SW 1271 (cell line): ENCODE measurements around the gene RSBN1.
"Not testable (repeated sequence)": the region's sequence is repeated elsewhere in the genome, so short reads cannot be mapped to it uniquely, and the experiment has no call there.

ENCODE experiments used
- DNase-seq, 2 experiments: peaks; one replicate each; lab custom pipeline; 2025; lab: John Stamatoyannopoulos, UW

RSBN1 gene

DNA sequence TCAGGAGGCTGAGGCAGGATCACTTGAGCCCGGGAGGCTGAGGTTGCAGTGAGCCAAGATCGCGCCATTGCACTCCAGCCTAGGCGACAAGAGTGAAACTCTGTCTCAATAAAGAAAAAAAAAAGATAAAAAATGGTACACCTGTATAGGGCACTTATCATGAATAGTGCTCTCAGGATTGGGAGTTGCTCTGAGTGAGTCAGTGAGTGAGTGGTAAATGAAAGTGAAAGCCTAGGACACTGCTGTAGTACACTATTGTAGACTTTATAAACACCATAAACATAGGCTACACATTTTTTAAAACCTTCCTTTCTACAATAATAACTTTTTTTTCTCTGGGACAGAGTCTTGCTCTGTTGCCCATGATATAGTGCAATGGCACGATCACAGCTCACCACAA, 69.8 kb downstream of the RSBN1 start:
- no peak for DNase-seq

GRCh38 chr1:113734357-113735055, 77.8 kb downstream of the RSBN1 start:
- no peak for DNase-seq

DNA sequence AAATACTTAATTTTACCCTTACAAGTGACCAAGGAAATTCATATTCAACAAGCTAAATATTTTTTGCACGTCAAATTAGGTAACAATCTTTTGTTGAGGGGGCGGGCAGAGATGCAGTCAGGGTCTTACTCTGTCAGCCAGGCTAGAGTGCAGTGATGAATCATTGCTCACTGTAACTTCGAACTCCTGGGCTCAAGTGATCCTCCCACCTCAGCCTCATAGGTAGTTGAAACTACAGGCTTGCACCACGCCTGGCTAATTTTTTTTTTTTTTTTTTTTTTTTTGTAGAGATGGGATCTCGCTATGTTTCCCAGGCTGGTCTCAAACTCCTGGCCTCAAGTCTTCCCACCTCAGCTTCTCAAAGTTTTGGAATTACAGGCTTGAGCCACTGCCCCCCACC, 79.5 kb downstream of the RSBN1 start:
- no peak for DNase-seq

- DNase-seq, result no peak
Measured at GRCh38 chr1:113721010-113721409, 91.3 kb downstream of the RSBN1 start.

GRCh38 chr1:113718621-113719020, 93.7 kb downstream of the RSBN1 start:
- not testable (repeated sequence) for DNase-seq

- DNase-seq, result not testable (repeated sequence)
Measured at GRCh38 chr1:113717506-113717905, 94.8 kb downstream of the RSBN1 start.

GRCh38 chr1:113714606-113715269, 97.5 kb downstream of the RSBN1 start:
- DNase-seq, result no peak
